Keratinocyte (primary cell): ENCODE data around the gene NEURL4. TPM values are rescaled to one million over a fixed set of nuclear protein-coding genes. Genes with fewer than 3 reads are reported as not detected.

Experiments
- DNase-seq: peaks from one replicate; pipeline ENCODE4 v3.0.0-alpha.2; 2011; ENCODE audit warnings: low read depth, missing footprints, low spot score
- FAIRE-seq: peaks from 2 replicates; lab custom pipeline; 2011; peaks lifted over from hg19 to GRCh38; lab: Jason Lieb, UNC
- H2AFZ ChIP-seq: 2 replicates; pipeline ENCODE4 v1.6.0; 2012; ENCODE audit warnings: low read length, control low read depth, inconsistent platforms; ENCODE audit not compliant: control insufficient read depth
- H3K27ac ChIP-seq: 2 replicates; pipeline ENCODE4 v1.5.1; 2011; ENCODE audit warnings: low read length; ENCODE audit not compliant: control insufficient read depth, insufficient read depth
- H3K27me3 ChIP-seq: 3 replicates; pipeline ENCODE4 v1.6.0; 2011; ENCODE audit warnings: low read length; ENCODE audit not compliant: control insufficient read depth, insufficient read depth; ENCODE audit errors: extremely low read depth
- H3K36me3 ChIP-seq, 2 experiments: 2 replicates in 1 of 2; 3 replicates in 1 of 2; pipeline ENCODE4 v1.5.1; 2011; ENCODE audit warnings: low read length in 2 of 2, mild to moderate bottlenecking in 1 of 2; ENCODE audit not compliant: control insufficient read depth in 2 of 2, insufficient read depth in 2 of 2; ENCODE audit errors: extremely low read depth in 1 of 2
- H3K4me1 ChIP-seq: 3 replicates; pipeline ENCODE4 v1.5.1; 2011; ENCODE audit warnings: low read length; ENCODE audit not compliant: control insufficient read depth, insufficient read depth; ENCODE audit errors: extremely low read depth
- H3K4me2 ChIP-seq: 3 replicates; pipeline ENCODE4 v1.6.0; 2011; ENCODE audit warnings: low read depth, low read length; ENCODE audit not compliant: control insufficient read depth, insufficient read depth; ENCODE audit errors: extremely low read depth
- H3K4me3 ChIP-seq, 3 experiments: fragments of 200-600 bp in 1 of 3; sonication (generic) in 1 of 3; 2 replicates in 2 of 3; 3 replicates in 1 of 3; pipeline ENCODE4 v1.5.1; 2011 to 2016; ENCODE audit warnings: low read length in 3 of 3, mild to moderate bottlenecking in 3 of 3, control low read depth in 2 of 3, inconsistent platforms in 1 of 3, low read depth in 1 of 3, mixed read lengths in 1 of 3, mixed run types in 1 of 3, moderate library complexity in 1 of 3; ENCODE audit not compliant: control insufficient read depth in 2 of 3, insufficient read depth in 2 of 3; ENCODE audit errors: extremely low read depth in 1 of 3
- H3K79me2 ChIP-seq: 2 replicates; pipeline ENCODE4 v1.6.0; 2012; ENCODE audit warnings: low read length; ENCODE audit not compliant: control insufficient read depth, insufficient read depth
- H3K9ac ChIP-seq: 3 replicates; pipeline ENCODE4 v1.6.0; 2011; ENCODE audit warnings: low read length; ENCODE audit not compliant: control insufficient read depth, insufficient read depth; ENCODE audit errors: extremely low read depth
- H3K9me1 ChIP-seq: 3 replicates; pipeline ENCODE4 v1.6.0; 2011; ENCODE audit warnings: low read length; ENCODE audit not compliant: control insufficient read depth, insufficient read depth; ENCODE audit errors: extremely low read depth
- H3K9me3 ChIP-seq: 2 replicates; pipeline ENCODE4 v1.5.1; 2012; ENCODE audit warnings: low read depth, low read length; ENCODE audit not compliant: control insufficient read depth
- H4K20me1 ChIP-seq: 3 replicates; pipeline ENCODE4 v1.6.0; 2011; ENCODE audit warnings: low read length; ENCODE audit not compliant: control insufficient read depth, insufficient read depth; ENCODE audit errors: extremely low read depth
- CTCF ChIP-seq, 3 experiments: IDR thresholded peaks in 1 of 3; conservative IDR thresholded peaks in 1 of 3; optimal IDR thresholded peaks in 1 of 3; 2 replicates in 2 of 3; 3 replicates in 1 of 3; pipeline versions ENCODE3 to v1.5.1; 2011; ENCODE audit warnings: low read length in 3 of 3, mild to moderate bottlenecking in 3 of 3, moderate library complexity in 2 of 3, control low read depth in 1 of 3, inconsistent platforms in 1 of 3; ENCODE audit not compliant: insufficient read depth in 2 of 3; ENCODE audit errors: extremely low read depth in 1 of 3
- EZH2 ChIP-seq: IDR thresholded peaks from one replicate; pipeline ENCODE4 v1.6.1; 2012; ENCODE audit warnings: inconsistent platforms, mild to moderate bottlenecking, low read length, moderate library complexity
- dilution Hi-C: fragments of 300-500 bp; cut with MboI; formaldehyde crosslinking; loops from one replicate; pipeline ENCODE4 v1.7.0; 2020; ENCODE audit warnings: low sequenced_read_pairs; ENCODE audit not compliant: extremely low pct_ligation_motif_present
- polyA plus RNA-seq, 5 experiments: library from polyadenylated mRNA; depleted of rRNA in 3 of 5; stranded (reverse) in 3 of 5; stranded (forward) in 1 of 5; unstranded in 1 of 5; fragments of >200 nt; gene quantifications; 1 replicate in 1 of 5; 2 replicates in 3 of 5; 3 replicates in 1 of 5; pipeline versions ENCODE4 v1.2.1 to v1.2.3, GENCODE V29; 2011 to 2012; ENCODE audit warnings: missing spikeins in 2 of 5, low read depth in 1 of 5, low replicate concordance in 1 of 5

NEURL4 gene
- polyA plus RNA-seq, 1 donor (not counting 4 experiments of a cell fraction or from before 2014, with no cell fraction given): 11.3 TPM

DNA sequence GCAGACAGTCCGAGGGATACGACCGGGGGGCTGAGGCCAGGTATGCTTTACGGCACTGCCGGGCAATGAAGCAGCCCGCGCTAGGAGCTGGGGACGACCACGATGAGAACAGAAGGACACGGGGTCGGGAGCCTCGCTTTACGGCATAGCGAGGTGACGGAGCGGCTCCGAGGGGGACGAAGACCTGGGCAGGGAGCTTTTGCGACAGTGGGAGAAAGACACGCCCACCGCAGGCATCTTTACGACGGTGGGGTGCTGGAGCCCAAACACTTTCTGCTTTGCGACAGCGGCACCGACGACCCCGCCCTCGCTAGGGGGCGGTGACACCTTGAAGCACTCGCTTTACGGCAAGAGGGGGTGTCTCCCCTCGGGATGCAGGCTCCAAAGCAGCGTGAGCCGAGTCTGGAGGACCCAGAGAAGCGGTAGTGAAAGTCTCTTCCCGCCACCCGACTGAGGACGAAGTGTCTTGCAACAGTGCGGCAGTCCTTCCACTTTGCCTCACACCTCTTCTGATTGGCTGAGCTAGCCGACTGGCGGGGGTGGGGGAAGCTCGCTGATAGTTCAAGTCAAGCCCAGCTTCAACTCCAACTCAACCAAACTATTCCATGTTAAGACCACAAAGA is 350 bp upstream of the NEURL4 start:
- Histone ChIP-seq H3K27me3 (no peaks in the 10 kb centered on the region), H3K4me3 (peak overlapping the region; percentile 87 to 95 (median 90)), H3K4me1 (peaks cover 8% of the 10 kb centered on the region), H3K9me1 (peaks cover 2% of the 10 kb centered on the region), H3K9ac (peak overlapping the region; percentile 91), H3K4me2 (peak overlapping the region; percentile 99), H2AFZ (peak overlapping the region; percentile 97), H3K79me2 (peaks cover 17% of the 10 kb centered on the region), H3K27ac (peak overlapping the region; percentile 90), H4K20me1 (no peaks in the 10 kb centered on the region), H3K36me3 (peaks cover 17 to 23% of the 10 kb centered on the region in 2 experiments), H3K9me3 (no peaks in the 10 kb centered on the region)
- dilution Hi-C loops: no loop called here
- peak; percentile 97 for DNase-seq
- TF ChIP-seq EZH2 (no peak), CTCF (optimal IDR thresholded peaks at IDR 0.05 in 1 of 3, IDR thresholded peaks at IDR 0.05 in 1 of 3, conservative IDR thresholded peaks at IDR 0.05 in 1 of 3; ENCODE audit: extremely low read depth in 1 of 3, insufficient read depth in 2 of 3, low read length in 3 of 3) (no peak)
- FAIRE-seq: peak; percentile 96

DNA sequence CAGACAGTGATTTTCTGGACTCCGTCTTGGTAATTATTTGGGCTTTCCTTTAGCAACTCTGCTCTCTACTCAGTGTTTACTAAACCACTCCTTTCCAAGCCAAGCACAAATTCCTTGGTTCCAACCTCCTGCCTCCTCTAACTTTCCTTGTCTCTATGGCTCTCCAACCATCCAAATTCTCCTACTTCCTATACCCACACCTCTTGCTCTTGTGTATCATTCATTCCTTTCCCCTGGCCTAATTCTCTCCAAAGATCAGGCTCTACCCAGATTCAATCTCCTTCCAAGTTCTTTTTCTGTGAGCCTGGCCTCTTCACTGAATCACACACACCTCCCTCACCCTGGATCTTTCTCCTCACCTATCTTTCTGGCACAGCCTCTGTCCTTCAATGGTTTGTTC is 1.1 kb downstream of the NEURL4 start:
- Histone ChIP-seq H3K9me1 (peaks cover 2% of the 10 kb centered on the region), H3K9me3 (no peaks in the 10 kb centered on the region), H3K79me2 (peaks cover 17% of the 10 kb centered on the region), H3K4me3 (peak overlapping the region; percentile 85 to 95 (median 90)), H3K27me3 (no peaks in the 10 kb centered on the region), H4K20me1 (no peaks in the 10 kb centered on the region), H3K4me1 (peaks cover 8% of the 10 kb centered on the region), H3K9ac (peak overlapping the region; percentile 91), H3K27ac (no peak overlapping the region), H2AFZ (no peak overlapping the region), H3K36me3 (peaks cover 25 to 36% of the 10 kb centered on the region in 2 experiments), H3K4me2 (peak overlapping the region; percentile 91)
- FAIRE-seq: no peak
- dilution Hi-C loops: no loop called here
- DNase-seq: no peak
- no peak for TF ChIP-seq CTCF (optimal IDR thresholded peaks at IDR 0.05 in 1 of 3, IDR thresholded peaks at IDR 0.05 in 1 of 3, conservative IDR thresholded peaks at IDR 0.05 in 1 of 3; ENCODE audit: extremely low read depth in 1 of 3, insufficient read depth in 2 of 3, low read length in 3 of 3)
- no peak for TF ChIP-seq EZH2
